ENCODE results near the gene PHLDB1.

Gene PHLDB1

DNA sequence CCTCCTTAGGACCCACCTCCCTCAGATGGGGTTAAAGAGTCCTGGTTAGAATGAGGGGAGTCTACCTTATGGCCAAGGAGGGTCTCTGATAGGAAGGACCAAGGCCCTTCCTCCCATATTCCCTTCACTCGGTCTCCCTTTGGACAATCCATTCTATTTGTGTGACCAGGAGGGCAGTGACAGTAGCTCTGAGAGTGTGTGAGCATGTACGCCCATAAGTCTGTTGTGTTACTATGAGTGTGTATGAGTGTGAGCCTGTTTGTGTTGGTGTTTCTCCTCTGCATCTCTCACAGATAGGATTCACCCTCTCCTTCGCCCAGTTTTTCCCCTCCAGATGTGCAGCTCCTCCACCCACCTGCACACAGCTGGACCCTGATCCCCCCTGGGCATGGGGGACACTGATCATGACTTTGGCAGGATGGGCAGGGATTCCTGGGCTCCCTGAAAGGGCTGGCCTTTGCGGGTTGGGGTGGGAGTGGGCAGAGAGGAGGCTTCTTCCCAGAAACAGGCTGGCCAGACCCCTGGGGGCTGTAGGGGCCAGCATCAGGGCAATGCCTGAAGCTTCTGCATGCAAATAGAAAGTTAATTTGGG lies 14.5 kb downstream of the PHLDB1 start:
- no peak for DNase-seq (ENCODE audit: low read depth in 2 of 2)

DNA sequence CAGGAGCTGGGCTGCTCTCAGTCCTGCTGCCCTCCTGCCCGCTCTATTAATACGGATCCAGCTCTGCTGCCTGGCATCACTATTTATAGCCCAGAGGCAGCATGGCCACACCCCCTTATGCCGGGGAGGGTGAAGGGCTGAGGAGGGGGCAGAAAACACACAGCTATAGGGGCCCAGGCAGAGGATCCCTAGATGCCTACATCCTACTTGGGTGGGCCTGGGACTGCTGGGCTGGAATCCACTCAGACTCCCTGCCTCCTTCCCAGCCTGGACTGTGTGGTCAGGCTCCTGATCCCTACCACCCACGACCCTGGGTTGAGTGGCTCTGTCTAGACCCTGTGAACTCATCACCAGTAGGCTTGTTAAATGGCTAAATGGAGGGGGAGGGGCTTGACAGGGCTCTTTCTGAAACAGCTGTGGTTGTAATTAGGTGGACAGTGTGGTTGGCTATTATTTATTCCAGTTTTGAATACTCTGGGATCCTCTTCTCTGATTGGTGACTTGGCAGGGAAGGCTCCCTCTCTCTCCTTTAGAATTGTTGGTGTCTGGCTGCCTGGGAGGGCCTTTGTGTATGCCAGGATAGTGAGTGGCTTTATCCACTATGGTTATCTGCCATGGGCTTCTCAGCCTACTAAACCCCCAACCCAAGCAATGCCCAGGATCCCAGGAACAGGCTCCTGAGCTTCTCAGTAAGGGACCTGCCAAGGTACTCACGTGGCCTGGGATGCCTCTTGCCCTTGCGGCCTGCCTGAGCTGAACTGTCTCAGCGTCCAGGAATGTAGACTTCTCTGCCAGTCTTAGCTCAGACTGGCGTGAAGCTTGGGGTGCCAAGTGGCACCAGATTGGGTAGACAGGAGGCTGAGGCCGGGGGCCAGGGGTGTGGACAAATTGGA lies 15.2 kb downstream of the PHLDB1 start:
- no peak for DNase-seq (ENCODE audit: low read depth in 2 of 2)

GRCh38 chr11:118623269-118623655 lies 15.8 kb downstream of the PHLDB1 start:
- DNase-seq (ENCODE audit: low read depth in 2 of 2): no peak

DNA sequence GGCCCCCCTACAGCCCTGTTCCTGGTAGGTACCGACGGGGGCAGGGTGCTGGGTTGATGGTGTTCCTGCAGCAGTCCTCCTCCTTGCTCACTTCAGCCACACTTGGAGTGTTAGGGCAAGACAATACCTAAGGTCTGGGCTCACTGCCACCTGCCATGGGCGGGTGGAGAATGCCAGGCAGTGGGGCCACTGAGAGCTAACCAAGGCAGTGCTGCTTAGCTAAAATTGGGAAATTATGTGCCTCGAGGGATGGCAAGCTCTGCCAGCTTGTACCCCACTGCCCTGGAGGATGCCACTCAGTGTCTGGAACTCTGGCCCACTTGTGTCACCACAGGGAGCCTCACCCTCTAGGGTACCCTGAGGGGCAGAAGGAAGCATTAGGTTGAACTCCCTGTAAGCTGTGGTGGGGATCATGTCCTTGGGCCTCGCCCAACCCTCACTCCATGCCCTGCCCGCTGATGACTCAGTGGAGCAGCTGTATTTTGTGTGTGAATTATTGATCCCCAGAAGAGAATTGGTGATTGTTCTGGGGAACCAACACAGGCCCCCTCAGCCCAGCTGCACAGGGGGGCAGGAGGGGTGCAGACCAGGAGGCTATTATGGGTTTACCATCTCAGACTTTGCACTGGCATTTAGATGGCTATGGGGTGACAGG lies 17.7 kb downstream of the PHLDB1 start:
- no peak for DNase-seq (ENCODE audit: low read depth in 2 of 2)

GRCh38 chr11:118625976-118626375 lies 18.6 kb downstream of the PHLDB1 start:
- no peak for DNase-seq (ENCODE audit: low read depth in 2 of 2)

DNA sequence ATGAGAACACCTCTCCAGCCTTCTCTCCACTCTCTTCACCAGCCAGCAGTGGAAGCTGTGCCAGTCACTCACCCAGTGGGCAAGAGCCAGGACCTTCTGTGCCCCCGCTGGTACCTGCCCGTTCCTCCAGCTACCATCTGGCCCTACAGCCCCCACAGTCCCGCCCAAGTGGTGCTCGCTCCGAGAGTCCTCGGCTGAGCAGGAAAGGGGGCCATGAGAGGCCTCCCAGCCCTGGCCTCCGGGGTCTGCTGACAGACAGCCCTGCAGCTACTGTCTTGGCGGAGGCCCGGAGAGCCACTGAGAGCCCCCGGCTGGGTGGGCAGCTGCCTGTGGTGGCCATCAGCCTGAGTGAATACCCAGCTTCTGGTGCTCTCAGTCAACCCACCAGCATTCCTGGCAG lies 20.2 kb downstream of the PHLDB1 start:
- DNase-seq (ENCODE audit: low read depth in 2 of 2): no peak

GRCh38 chr11:118628031-118628430 lies 20.6 kb downstream of the PHLDB1 start:
- DNase-seq (ENCODE audit: low read depth in 2 of 2): no peak

GRCh38 chr11:118628432-118628831 lies 21.0 kb downstream of the PHLDB1 start:
- no peak for DNase-seq (ENCODE audit: low read depth in 2 of 2)

DNA sequence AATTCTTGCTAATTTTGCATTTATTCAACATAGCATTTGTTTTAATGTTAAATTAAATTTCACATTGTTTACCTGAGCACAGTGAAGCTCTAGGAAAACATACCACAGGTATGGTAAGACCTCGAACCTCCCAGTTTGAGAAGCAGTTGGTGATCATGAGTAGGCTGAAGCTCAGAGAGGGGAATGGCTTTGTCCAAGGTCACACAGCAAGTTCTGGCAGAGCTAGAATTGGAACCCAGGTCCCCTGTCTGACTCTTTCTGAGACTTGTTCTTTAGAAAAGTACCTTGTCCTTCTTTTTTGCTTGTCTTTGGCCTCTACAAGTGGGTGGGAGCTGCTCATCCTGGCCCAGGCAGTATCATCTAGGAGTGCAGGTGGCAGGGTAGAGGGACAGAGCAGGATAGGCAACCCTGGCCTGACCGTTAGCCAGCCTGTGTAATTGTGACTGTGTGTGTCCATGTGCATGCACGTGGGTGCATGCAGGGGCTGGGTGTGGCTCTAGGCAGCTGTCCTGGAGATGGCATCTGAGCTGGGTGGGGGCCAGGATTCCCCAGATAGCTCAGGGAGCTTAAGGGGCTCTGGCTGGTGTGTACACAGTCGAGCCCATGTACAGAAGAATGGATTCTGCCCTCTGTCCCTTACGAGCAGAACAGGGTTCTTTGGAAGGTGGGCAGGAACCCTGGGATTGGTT lies 21.6 kb downstream of the PHLDB1 start:
- no peak for DNase-seq (ENCODE audit: low read depth in 2 of 2)

DNA sequence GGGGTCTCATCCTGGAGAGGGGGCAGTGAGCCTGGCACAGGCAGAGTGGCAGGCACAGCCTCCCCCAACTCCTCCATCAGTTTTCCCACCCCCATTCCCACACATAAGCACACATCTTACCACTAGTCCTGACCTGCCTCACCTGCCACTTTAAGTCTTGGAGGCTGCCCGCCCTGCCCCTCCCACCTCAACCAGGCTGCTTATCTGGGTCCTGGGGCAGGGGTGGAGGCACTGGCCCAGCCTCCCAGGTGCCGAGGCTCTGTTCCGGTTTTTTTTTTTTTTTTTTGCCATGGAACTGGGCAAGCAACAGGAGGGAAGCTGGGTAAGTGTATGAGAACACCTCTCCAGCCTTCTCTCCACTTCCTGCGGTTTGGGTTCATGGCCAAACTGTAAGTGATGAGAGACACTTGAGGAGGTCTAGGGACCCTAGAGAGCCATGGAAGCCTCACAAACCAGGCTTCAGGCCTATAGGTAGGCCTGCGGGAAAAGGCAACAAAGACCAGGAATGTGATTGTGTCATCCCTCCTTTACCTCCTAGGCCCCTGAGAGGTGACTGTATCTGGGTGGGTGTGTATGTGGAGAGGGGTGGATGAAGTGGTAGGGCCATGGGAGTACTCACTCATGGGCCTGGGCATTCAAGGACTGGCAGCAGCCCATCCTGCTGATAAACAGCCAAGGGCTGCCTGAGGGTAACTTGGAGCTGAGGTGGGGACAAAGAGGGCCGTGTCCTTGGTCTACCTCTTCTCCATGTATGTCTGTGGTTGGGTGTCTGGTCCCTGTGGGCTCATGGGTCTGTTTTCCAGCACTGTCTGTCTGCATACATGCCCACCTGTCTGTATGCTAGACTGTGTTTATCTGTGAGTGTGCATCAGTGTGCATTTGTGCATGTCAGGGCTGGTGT lies 22.6 kb downstream of the PHLDB1 start:
- no peak for DNase-seq (ENCODE audit: low read depth in 2 of 2)

DNA sequence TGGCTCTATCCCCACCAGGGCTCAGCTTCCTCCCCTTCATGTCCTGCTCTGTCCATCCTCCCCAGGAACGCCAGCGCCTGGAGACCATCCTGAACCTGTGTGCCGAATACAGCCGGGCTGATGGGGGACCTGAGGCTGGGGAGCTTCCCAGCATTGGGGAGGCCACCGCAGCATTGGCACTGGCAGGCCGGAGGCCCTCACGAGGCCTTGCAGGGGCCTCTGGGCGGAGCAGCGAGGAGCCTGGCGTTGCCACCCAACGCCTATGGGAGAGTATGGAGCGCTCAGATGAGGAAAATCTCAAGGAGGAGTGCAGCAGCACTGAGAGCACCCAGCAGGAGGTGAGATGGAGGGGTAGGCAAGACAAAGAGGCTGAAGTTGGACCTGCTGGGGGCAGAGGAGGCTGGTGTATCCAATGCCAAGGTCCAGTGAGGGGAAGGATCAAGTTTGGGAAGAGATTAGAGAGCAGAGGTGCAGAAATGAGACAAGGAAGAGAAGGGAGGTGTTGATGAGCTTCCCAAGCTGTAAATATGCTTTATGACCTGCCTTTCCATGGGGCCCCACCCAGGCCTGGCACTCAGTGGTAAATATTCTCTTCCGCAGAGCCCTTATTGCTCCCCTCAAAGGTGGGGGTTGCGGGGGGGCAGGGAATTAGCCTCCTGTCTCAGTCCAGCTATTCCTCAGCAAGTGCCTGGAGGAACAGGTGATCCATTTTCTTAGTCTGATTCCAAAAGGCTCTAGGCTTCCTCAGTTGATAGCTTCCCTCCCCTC lies 23.9 kb downstream of the PHLDB1 start:
- DNase-seq (ENCODE audit: low read depth in 2 of 2): no peak

GRCh38 chr11:118632577-118633318 lies 25.3 kb downstream of the PHLDB1 start:
- no peak for DNase-seq (ENCODE audit: low read depth in 2 of 2)

DNA sequence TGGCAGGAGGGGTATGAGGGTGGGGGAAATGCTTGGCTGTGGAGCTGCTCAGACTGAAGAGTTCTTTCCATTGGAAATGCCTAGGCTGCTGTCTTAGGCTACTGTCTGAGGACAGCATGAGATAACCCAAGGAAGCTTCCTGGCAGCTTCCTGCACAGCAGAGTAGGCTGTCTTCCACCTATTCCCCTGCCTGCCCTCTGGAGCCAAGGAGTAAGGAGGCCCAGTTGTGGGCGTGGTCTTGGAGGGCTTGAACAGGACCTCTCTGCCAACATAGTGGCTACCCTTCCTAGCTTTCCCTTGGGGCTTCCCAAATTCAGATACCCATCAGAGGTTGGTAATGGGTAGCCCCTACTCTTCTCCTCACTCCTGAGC lies 25.9 kb downstream of the PHLDB1 start:
- DNase-seq (ENCODE audit: low read depth in 2 of 2): no peak

DNA sequence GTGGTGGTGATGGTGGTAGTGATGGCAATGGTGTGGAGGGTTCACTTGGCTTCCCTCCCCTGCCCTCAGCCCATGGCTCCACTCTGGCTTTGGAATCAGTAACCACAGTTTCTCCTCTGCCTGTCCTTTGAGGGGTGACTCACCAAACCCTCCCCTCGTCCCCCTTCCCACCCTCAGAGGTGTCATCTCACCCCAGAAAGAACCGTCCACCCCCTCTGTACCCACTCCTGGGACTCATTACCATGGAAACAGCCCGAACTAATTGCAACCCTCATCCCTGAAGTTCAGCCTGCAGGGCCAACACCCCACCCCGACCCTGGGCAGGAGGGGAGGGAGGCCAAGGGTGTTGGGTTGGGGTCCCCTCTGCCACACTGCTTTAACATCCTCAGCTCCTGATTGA lies 26.6 kb downstream of the PHLDB1 start:
- no peak for DNase-seq (ENCODE audit: low read depth in 2 of 2)

- DNase-seq (ENCODE audit: low read depth in 2 of 2): no peak
These were observed 27.2 kb downstream of the PHLDB1 start for GRCh38 chr11:118634431-118635236.

DNA sequence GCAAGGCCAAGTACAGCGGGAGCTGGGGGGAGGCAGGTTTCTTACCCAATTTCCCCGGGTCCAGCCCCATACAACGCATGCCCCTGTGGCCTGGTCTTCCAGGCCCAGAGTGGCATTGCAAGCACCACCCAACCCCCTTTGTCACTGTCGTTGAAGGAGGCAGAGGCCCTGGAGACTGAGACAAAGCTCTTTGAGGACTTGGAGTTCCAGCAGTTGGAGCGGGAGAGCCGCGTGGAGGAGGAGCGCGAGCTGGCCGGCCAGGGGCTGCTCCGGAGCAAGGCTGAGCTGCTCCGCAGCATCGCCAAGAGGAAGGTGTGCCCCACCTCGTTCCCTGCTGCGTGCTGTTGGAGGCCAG lies 27.8 kb downstream of the PHLDB1 start:
- no peak for DNase-seq (ENCODE audit: low read depth in 2 of 2)

GRCh38 chr11:118635642-118636041 lies 28.2 kb downstream of the PHLDB1 start:
- DNase-seq (ENCODE audit: low read depth in 2 of 2): no peak

DNA sequence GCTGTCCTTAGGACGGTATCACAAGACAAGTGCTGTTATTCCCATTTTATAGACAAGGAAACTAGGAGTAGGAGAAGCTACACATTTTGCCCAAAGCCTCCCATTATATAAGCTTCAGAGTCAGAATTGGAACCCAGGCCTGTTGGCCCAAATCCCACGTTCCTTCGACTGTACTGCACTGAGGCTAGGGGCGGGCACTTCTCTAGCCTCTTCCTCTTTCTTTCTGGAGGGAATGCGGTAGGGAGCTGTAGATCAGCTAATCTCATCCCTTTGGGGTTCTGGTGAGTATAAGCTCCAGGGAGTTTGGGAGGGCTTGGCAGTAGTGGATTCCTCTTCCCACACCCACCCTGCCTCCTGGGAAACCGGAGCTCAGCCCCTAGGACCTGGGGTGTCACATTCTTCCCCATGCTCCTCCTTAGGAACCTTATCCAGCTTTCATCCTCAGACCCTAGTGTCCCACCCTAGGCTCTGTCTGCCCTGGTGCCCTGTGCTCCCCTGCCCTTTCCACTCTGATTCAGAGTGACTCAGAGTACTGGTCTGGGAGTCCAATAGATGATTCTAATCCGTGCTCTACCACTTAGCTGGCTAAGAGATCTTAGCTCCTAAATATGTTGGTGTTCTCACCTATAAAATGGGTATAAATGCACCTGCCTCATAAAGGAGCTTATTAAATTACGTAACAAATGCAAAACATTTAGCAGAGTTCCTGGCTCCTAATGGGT lies 29.3 kb downstream of the PHLDB1 start:
- DNase-seq (ENCODE audit: low read depth in 2 of 2): no peak
